ENCODE measurements around the gene PRSS3. TPM values are rescaled to one million over a fixed set of nuclear protein-coding genes. Genes with fewer than 3 reads are reported as not detected.
"Not testable (repeated sequence)": the region's sequence is repeated elsewhere in the genome, so short reads cannot be mapped to it uniquely, and the experiment has no call there.

PRSS3 gene
- total RNA-seq, 3 donors from 2014 or later = 0.33 TPM; not detected in 2

GRCh38 chr9:33791117-33791516, 4.2 kb upstream of the PRSS3 start:
- Histone ChIP-seq H3K9me3 (no peaks in the 10 kb centered on the region), H3K4me3 (no peak overlapping the region), H3K27ac (no peak overlapping the region), H3K27me3 (no peaks in the 10 kb centered on the region), H3K4me1 (no peaks in the 10 kb centered on the region), H3K36me3 (no peaks in the 10 kb centered on the region)
- TF ChIP-seq POLR2A (IDR thresholded peaks at IDR 0.05) (no peak), POLR2AphosphoS5 (IDR thresholded peaks at IDR 0.05) (no peak), CTCF (IDR thresholded peaks at IDR 0.05) (no peak)
- intact Hi-C loops (cut with DNase I; ENCODE audit: low total_unique reads) = no loop called here
- DNase-seq (ENCODE audit: low spot score in 2 of 2) = no peak

GRCh38 chr9:33793496-33793895, 1.9 kb upstream of the PRSS3 start:
- H3K27me3 ChIP-seq; intact Hi-C loops (cut with DNase I; ENCODE audit: low total_unique reads); DNase-seq (ENCODE audit: low spot score in 2 of 2); H3K9me3 ChIP-seq; H3K27ac ChIP-seq; H3K4me1 ChIP-seq; H3K4me3 ChIP-seq; H3K36me3 ChIP-seq: not testable (repeated sequence)

- TF ChIP-seq POLR2AphosphoS5 (IDR thresholded peaks at IDR 0.05) = no peak
- TF ChIP-seq CTCF (IDR thresholded peaks at IDR 0.05) = no peak
- no peak for TF ChIP-seq POLR2A (IDR thresholded peaks at IDR 0.05)
- no peaks in the 10 kb centered on the region for H3K4me1 ChIP-seq
These were observed 801 bp upstream of the PRSS3 start for GRCh38 chr9:33794560-33794959.

GRCh38 chr9:33795819-33796218, 458 bp downstream of the PRSS3 start:
- no peak overlapping the region for H3K4me3 ChIP-seq
- intact Hi-C loops (cut with DNase I; ENCODE audit: low total_unique reads) = no loop called here
- no peak overlapping the region for H3K27ac ChIP-seq
- H3K27me3 ChIP-seq = no peaks in the 10 kb centered on the region
- H3K9me3 ChIP-seq = no peaks in the 10 kb centered on the region
- no peaks in the 10 kb centered on the region for H3K4me1 ChIP-seq
- TF ChIP-seq CTCF (IDR thresholded peaks at IDR 0.05) = no peak
- TF ChIP-seq POLR2AphosphoS5 (IDR thresholded peaks at IDR 0.05) = no peak
- no peak for TF ChIP-seq POLR2A (IDR thresholded peaks at IDR 0.05)
- H3K36me3 ChIP-seq = no peaks in the 10 kb centered on the region
- no peak for DNase-seq (ENCODE audit: low spot score in 2 of 2)

More at GRCh38 chr9:33794560-33794959, 801 bp upstream of the PRSS3 start:
- no peaks in the 10 kb centered on the region for H3K27me3 ChIP-seq
- H3K27ac ChIP-seq = no peak overlapping the region
- H3K9me3 ChIP-seq = no peaks in the 10 kb centered on the region
- H3K36me3 ChIP-seq = no peaks in the 10 kb centered on the region
- no peak overlapping the region for H3K4me3 ChIP-seq
- DNase-seq (ENCODE audit: low spot score in 2 of 2) = no peak
- intact Hi-C loops (cut with DNase I; ENCODE audit: low total_unique reads) = no loop called here

- intact Hi-C loops (cut with DNase I; ENCODE audit: low total_unique reads); H3K4me1 ChIP-seq; H3K4me3 ChIP-seq; H3K27ac ChIP-seq; H3K9me3 ChIP-seq; DNase-seq (ENCODE audit: low spot score in 2 of 2); H3K27me3 ChIP-seq; H3K36me3 ChIP-seq: not testable (repeated sequence)
These were observed 1.3 kb downstream of the PRSS3 start for GRCh38 chr9:33796679-33797078.

GRCh38 chr9:33797837-33798236, 2.5 kb downstream of the PRSS3 start:
- intact Hi-C loops (cut with DNase I; ENCODE audit: low total_unique reads) = no loop called here
- Histone ChIP-seq H3K36me3 (no peaks in the 10 kb centered on the region), H3K4me1 (no peaks in the 10 kb centered on the region), H3K9me3 (no peaks in the 10 kb centered on the region), H3K27ac (no peak overlapping the region), H3K27me3 (no peaks in the 10 kb centered on the region), H3K4me3 (no peak overlapping the region)
- no peak for DNase-seq (ENCODE audit: low spot score in 2 of 2)
- TF ChIP-seq POLR2A (IDR thresholded peaks at IDR 0.05) (no peak), POLR2AphosphoS5 (IDR thresholded peaks at IDR 0.05) (no peak), CTCF (IDR thresholded peaks at IDR 0.05) (no peak)

Data from breast epithelium (tissue), 4 donors.